Cardiac fibroblast (primary cell): ENCODE data around the gene KISS1R.
"Not testable (repeated sequence)": the region's sequence is repeated elsewhere in the genome, so short reads cannot be mapped to it uniquely, and the experiment has no call there.

Experiments used
- DNase-seq, 2 donors: peaks; one replicate each; pipeline versions ENCODE4 v3.0.0 to v3.0.0-alpha.2; 2010; ENCODE audit warnings: low read depth in 2 of 2
- H3K4me3 ChIP-seq, 2 donors: replicated peaks in 1 of 2; 1 replicate in 1 of 2; 2 replicates in 1 of 2; pipeline ENCODE4 v1.5.1; 2011; ENCODE audit warnings: low read depth in 2 of 2, low read length in 2 of 2, mild to moderate bottlenecking in 2 of 2, moderate library complexity in 1 of 2
- TF ChIP-seq, protein P1 (sequence below): IDR thresholded peaks from one replicate; pipeline ENCODE4 v1.5.1; 2011; ENCODE audit warnings: low read depth, mild to moderate bottlenecking, low read length, inconsistent platforms

The KISS1R gene

GRCh38 chr19:890831-891230, 26.3 kb upstream of the KISS1R start:
- no peak overlapping the region for H3K4me3 ChIP-seq
- TF ChIP-seq, protein P1, sequence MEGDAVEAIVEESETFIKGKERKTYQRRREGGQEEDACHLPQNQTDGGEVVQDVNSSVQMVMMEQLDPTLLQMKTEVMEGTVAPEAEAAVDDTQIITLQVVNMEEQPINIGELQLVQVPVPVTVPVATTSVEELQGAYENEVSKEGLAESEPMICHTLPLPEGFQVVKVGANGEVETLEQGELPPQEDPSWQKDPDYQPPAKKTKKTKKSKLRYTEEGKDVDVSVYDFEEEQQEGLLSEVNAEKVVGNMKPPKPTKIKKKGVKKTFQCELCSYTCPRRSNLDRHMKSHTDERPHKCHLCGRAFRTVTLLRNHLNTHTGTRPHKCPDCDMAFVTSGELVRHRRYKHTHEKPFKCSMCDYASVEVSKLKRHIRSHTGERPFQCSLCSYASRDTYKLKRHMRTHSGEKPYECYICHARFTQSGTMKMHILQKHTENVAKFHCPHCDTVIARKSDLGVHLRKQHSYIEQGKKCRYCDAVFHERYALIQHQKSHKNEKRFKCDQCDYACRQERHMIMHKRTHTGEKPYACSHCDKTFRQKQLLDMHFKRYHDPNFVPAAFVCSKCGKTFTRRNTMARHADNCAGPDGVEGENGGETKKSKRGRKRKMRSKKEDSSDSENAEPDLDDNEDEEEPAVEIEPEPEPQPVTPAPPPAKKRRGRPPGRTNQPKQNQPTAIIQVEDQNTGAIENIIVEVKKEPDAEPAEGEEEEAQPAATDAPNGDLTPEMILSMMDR, result no peak
- DNase-seq, result no peak

GRCh38 chr19:891421-892200, 25.5 kb upstream of the KISS1R start:
- DNase-seq, result not testable (repeated sequence)

DNA sequence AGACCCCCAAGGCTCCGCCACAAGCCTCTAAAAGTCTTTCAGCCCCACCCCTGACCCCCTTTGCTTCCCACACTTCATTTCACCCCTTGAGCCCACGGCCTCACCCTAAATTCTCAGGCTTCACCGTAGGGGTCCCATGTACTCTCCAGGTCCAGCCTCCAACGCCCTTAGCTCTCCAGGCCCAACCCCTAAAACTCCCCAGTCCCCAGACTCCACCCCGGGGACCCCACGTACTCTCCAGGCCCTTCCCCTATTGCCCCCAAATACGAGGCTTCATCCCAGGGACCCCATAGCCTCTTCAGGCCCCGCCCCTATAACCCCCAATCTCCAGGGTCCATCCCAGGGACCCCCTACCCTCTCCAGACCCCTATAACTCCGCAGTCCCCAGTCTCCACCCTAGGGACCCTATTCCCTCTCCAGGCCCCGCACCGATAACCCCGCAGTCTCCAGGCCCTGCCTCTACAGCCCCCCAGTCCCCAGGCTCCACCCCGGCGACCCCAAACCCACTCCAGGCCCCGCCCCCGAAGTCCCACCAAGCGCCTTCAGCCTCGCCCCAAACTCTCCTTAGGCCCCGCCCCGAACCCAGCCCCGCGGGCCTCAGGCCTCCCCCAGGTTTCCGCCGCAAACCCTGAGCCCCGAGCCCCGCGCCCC, 24.8 kb upstream of the KISS1R start:
- peak overlapping the region; percentile 77 to 83 for H3K4me3 ChIP-seq
- TF ChIP-seq, protein P1, result no peak
- no peak for DNase-seq

More at GRCh38 chr19:891421-892200, 25.5 kb upstream of the KISS1R start:
- H3K4me3 ChIP-seq, result peak overlapping the region; percentile 77 to 83

- peak; percentile 95 to 96 for DNase-seq
- H3K4me3 ChIP-seq, result peak within 1 kb of the TSS; percentile 77 to 83
- TF ChIP-seq, protein P1, result no peak
These were observed 24.0 kb upstream of the KISS1R start, which contains the start of the genes MED16 and RNU6-9 for GRCh38 chr19:892894-893689. TSS of gene MED16 (minus strand) at chr19:893187. CDS start at chr19:891131, 2,056 bp downstream. TSS of gene RNU6-9 (plus strand) at chr19:893484.

GRCh38 chr19:896434-896833, 20.7 kb upstream of the KISS1R start:
- DNase-seq, result no peak
- H3K4me3 ChIP-seq, result no peak overlapping the region
- TF ChIP-seq, protein P1, result no peak

DNA sequence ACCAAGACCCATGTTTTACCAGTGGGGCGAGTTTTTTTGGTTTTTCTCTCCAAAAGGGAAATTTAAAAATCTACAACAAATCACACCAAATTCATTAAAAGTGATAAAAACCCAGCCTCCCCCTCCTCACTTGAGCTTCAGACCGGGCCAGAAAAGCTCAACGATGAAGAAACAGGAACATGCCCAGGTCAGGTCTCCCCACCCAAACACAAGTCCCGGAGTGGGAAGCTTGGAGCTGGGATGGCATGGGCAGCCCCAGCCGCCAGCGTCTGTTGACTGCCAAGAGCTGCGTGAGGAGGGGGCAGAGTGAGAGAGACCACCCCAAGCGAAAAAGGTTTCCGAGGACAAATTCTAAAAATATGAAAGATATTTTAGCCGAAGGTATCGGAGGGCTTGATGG, 20.1 kb upstream of the KISS1R start:
- no peak overlapping the region for H3K4me3 ChIP-seq
- TF ChIP-seq, protein P1, result no peak
- DNase-seq, result no peak
